DMS 273 (cell line): ENCODE results near the gene GPR22.

Source experiments
- DNase-seq: peaks from one replicate; lab custom pipeline; 2025; ENCODE audit not compliant: unreplicated experiment; lab: John Stamatoyannopoulos, UW

Gene GPR22

DNA sequence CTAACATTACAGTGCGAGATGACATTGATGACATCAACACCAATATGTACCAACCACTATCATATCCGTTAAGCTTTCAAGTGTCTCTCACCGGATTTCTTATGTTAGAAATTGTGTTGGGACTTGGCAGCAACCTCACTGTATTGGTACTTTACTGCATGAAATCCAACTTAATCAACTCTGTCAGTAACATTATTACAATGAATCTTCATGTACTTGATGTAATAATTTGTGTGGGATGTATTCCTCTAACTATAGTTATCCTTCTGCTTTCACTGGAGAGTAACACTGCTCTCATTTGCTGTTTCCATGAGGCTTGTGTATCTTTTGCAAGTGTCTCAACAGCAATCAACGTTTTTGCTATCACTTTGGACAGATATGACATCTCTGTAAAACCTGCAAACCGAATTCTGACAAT, 4.3 kb downstream of the GPR22 start:
- DNase-seq, result no peak

- no peak for DNase-seq
Measured at GRCh38 chr7:107479303-107479702, 9.4 kb downstream of the GPR22 start.

GRCh38 chr7:107480932-107481331, 11.1 kb downstream of the GPR22 start:
- no peak for DNase-seq

- DNase-seq, result no peak
Measured at GRCh38 chr7:107482571-107482970, 12.7 kb downstream of the GPR22 start.

DNA sequence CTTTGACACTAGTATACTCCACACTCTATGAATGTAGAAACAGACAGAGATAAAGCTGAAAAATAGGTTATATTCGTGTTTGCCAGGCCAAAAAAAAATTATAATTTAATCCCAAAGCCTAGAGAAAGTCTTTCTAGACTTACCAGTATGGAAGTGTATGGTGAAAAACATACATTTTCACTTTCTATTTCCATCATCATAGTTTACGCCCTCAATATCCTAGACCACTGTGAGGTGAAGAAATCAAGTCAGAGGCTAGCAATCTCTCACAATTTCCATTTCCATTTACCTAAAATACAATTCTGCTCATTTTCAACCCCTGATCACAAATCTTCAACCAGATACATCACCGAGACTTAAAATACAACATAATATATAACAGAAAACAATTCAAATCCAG, 16.2 kb downstream of the GPR22 start:
- DNase-seq, result no peak

GRCh38 chr7:107492875-107493274, 23.0 kb downstream of the GPR22 start:
- DNase-seq, result no peak

GRCh38 chr7:107494315-107494751, 24.5 kb downstream of the GPR22 start:
- no peak for DNase-seq

DNA sequence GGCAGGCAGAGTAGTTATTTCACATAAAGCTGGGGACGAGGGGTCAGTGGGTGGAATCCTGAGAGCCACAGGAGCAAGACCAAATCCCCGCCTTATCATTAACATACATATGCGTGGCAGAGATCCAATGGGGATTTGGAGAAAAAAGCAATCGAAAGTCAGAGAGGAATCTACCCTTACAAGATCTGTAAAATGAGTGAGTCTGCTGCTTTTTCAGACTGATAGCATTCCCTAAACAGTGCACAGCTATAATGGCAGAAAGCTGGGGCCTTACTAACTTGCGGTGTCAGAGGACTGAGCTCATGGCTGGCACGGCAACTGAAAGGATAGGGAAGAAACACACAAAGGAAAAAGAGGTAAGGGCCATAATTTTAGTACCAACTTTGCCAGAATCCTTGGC, 25.0 kb downstream of the GPR22 start:
- DNase-seq, result no peak

- DNase-seq, result no peak
Measured at GRCh38 chr7:107495516-107495915, 25.7 kb downstream of the GPR22 start.

- no peak for DNase-seq
Measured at GRCh38 chr7:107499731-107500130, 29.9 kb downstream of the GPR22 start.

DNA sequence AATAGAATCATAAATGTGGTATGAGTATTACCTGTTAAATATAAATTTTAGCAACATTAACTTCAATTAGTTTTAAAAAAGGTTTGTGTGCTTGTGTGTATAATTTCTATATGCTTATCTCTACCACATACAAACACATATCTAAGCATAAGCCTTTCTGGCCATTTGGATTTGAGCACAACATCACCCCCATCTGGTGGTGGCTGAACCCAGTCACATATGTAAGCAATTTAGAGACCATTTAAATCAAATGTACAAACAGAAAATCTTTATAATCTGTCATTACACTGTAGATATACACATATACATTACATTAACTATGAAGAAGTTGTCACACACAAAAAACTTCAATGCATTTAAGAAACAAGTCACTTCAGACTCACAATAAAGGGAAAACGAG, 31.7 kb downstream of the GPR22 start:
- DNase-seq, result peak; percentile 75

DNA sequence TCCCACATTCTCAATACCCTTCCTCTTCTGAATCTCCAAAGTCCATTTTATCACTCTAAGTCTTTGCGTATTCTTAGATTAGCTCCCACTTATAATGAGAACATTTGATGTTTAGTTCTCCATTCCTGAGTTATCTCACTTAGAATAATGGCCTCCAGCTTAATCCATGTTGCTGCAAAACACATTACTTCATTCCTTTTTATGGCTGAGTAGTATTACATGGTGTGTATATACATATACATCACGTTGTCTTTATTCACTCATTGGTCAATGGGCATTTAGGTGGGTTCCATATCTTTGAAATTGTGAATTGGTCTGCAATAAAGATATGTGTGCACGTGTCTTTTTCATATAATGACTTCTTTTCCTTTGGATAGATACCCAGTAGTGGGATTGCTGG, 32.3 kb downstream of the GPR22 start:
- DNase-seq, result no peak

DNA sequence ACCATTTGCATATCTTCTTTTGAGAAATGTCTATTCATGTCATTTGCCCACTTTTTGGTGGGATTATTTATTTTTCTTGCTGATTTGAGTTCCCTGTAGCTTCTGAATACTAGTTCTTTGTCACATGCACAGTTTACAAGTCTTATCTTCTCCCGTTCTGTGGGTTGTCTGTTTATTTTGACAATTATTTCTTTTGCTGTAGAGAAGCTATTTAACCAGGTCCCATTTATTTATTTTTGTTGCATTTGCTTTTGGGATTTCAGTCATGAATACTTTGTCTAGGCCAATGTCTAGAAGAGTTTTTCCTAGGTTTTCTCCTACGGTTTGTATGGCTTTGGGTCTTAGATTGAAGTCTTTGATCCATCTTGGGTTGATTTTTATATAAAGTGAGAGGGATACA, 32.9 kb downstream of the GPR22 start:
- no peak for DNase-seq

DNA sequence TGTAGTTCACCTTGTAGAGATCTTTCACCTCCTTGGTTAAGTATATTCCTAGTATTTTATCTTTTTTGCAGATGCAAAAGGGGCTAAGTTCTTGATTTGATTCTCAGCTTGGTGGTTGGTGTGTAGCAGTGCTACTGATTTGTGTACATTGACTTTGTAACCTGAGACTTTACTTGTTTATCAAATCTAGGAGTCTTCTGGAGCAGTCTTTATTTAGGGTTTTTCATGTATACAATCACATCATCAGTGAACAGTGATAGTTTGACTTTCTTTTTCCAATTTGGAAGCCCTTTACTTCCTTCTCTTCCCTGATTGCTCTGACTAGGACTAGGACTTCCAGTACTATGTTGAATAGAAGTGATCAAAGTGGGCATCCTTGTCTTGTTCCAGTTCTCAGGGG, 33.8 kb downstream of the GPR22 start:
- DNase-seq, result no peak

DNA sequence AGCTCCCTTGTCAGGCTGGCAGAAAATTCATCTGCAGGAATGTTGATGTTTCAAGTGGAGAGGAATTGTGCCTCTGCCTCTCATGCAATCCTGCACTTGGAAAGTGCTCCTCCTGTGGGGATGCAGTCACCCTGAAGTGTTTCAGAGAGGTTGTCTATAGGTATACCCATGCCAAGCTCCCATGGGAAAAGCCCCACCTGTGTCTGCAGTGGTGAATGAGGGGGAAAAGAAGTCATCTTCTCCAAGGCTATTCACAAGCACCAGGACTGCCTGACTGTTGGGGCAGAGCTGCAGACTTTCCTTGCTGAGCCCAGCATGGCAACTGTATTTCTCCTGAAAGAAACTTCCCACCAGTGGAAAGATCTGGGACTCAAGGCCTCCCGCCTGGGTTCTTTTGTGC, 35.5 kb downstream of the GPR22 start:
- no peak for DNase-seq

- DNase-seq, result peak; percentile 90
Measured at GRCh38 chr7:107505997-107506673, 36.3 kb downstream of the GPR22 start.

DNA sequence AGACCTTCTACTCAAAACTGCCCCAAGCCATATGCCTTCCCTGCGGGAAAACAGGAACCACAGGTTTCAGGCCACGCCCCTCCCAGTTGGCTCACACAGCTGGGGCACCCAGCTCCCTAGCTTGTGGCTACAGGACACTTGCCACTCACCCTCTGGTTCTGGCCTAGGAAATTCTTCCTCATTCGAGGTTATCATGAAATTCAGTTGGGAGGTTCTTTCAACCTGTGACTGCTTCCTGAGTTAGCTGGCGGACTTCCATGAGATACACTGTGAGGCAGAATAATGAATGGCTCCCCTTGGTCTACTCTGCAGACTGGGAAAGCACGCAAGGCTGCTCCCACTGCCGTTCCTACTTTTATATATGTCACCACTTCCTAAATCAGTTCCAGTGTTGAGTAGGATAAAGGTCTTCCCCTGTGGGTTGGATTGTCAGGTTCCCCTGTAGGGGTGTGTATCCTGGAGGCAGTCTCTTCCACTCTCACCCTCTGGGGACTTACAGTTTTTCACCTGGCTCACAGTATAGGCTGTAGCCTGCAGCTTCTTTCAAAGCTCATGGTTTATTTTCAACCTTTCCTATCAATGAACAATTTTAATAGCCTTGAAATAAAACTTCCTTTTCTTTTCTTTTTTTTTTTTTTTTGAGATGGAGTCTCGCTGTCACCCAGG, 37.0 kb downstream of the GPR22 start:
- DNase-seq, result peak; percentile 90
